Parathyroid adenoma (tissue), 2 donors: ENCODE results near the gene BOD1.

Source experiments
- H2AFZ ChIP-seq: fragments of 300-600 bp; sonication (generic); one replicate; pipeline ENCODE4 v1.7.0; 2017; ENCODE audit warnings: antibody characterized with exemption, mild to moderate bottlenecking
- H3K27ac ChIP-seq: fragments of 300-600 bp; sonication (generic); one replicate; pipeline ENCODE4 v1.7.0; 2017
- H3K27me3 ChIP-seq: fragments of 300-600 bp; sonication (generic); one replicate; pipeline ENCODE4 v1.7.0; 2017; ENCODE audit warnings: low read length; ENCODE audit not compliant: control insufficient read depth, insufficient read depth
- H3K36me3 ChIP-seq: fragments of 300-600 bp; sonication (generic); one replicate; pipeline ENCODE4 v1.7.0; 2017; ENCODE audit warnings: low read length; ENCODE audit not compliant: control insufficient read depth, insufficient read depth
- H3K4me1 ChIP-seq: fragments of 300-600 bp; sonication (generic); one replicate; pipeline ENCODE4 v1.7.0; 2017; ENCODE audit warnings: control low read depth
- H3K4me2 ChIP-seq: fragments of 300-600 bp; sonication (generic); one replicate; pipeline ENCODE4 v1.7.0; 2017; ENCODE audit warnings: low read length
- H3K4me3 ChIP-seq: fragments of 300-600 bp; sonication (generic); one replicate; pipeline ENCODE4 v1.7.0; 2017; ENCODE audit warnings: low read depth, low read length
- H3K79me2 ChIP-seq: fragments of 300-600 bp; sonication (generic); one replicate; pipeline ENCODE4 v1.7.0; 2017; ENCODE audit warnings: control low read depth
- H3K9ac ChIP-seq: fragments of 300-600 bp; sonication (generic); one replicate; pipeline ENCODE4 v1.7.0; 2017; ENCODE audit warnings: mild to moderate bottlenecking
- H3K9me3 ChIP-seq: fragments of 300-600 bp; sonication (generic); one replicate; pipeline ENCODE4 v1.7.0; 2017; ENCODE audit warnings: low read length; ENCODE audit not compliant: control insufficient read depth
- TF ChIP-seq, protein P1 (sequence below): fragments of 300-600 bp; sonication (generic); IDR thresholded peaks from one replicate; pipeline ENCODE4 v1.7.0; 2017; ENCODE audit warnings: antibody characterized with exemption, mild to moderate bottlenecking
- donor health status: primary hyperparathyroidism.

BOD1 gene

DNA sequence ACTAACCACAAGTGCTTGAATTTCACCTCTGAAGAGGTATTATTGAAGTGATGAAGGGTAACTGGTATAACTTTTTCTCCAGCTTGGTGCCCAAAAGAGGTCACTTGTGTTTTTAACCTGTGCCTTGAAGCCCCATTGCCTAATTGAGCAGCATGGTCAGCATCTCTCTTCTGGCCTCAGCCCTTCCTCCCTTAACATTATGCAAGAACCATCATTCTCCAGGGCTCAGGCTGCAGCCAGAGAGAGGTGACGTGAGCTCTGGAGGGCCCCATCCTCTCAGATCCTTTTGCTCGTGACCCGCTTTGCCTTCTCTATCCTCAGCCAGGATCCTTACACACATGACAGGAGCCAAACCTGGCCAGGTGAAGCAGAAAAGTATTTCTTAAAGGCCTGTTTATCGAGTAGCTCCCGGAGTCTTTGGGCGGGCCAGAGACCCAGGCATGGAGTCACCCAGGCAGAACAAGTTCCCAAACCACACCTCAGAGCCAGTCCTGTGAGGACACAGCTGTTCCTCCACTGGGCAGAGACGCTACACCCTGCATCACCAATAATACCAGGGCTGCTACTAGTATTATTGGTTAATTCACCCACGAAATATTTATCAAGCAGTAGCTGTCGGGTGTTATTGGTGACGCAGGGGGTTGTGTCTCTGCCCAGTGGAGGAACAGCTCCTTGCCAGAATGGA lies 29.6 kb upstream of the BOD1 start:
- H3K27ac ChIP-seq, result peak overlapping the region; percentile 90
- H2AFZ ChIP-seq, result peak overlapping the region; percentile 82
- TF ChIP-seq, protein P1, sequence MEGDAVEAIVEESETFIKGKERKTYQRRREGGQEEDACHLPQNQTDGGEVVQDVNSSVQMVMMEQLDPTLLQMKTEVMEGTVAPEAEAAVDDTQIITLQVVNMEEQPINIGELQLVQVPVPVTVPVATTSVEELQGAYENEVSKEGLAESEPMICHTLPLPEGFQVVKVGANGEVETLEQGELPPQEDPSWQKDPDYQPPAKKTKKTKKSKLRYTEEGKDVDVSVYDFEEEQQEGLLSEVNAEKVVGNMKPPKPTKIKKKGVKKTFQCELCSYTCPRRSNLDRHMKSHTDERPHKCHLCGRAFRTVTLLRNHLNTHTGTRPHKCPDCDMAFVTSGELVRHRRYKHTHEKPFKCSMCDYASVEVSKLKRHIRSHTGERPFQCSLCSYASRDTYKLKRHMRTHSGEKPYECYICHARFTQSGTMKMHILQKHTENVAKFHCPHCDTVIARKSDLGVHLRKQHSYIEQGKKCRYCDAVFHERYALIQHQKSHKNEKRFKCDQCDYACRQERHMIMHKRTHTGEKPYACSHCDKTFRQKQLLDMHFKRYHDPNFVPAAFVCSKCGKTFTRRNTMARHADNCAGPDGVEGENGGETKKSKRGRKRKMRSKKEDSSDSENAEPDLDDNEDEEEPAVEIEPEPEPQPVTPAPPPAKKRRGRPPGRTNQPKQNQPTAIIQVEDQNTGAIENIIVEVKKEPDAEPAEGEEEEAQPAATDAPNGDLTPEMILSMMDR, result no peak
- no peaks in the 10 kb centered on the region for H3K9me3 ChIP-seq
- H3K9ac ChIP-seq, result peak overlapping the region; percentile 7
- no peak overlapping the region for H3K4me3 ChIP-seq
- H3K4me1 ChIP-seq, result peaks cover 54% of the 10 kb centered on the region
- H3K27me3 ChIP-seq, result no peaks in the 10 kb centered on the region
- H3K36me3 ChIP-seq, result no peaks in the 10 kb centered on the region
- H3K4me2 ChIP-seq, result no peak overlapping the region
- H3K79me2 ChIP-seq, result no peaks in the 10 kb centered on the region

DNA sequence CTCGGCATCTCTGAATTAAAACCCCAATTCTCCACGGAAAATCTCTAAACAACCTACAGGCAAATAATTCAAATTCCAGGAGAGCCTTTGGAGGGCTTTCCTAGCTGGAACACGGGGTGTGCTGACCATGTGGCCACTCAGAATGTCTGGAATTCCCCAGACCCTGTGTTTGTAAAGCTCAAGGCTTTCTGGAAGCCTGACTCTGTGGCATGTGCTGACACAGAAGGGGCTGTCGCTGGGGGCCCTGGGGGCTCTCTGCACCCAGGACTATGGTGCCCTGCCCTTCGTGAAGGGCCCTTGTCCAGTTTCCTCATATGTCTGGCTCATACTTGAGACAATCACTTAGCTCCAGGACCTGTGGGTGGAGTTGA lies 29.0 kb upstream of the BOD1 start:
- H3K27ac ChIP-seq, result peak overlapping the region; percentile 90

DNA sequence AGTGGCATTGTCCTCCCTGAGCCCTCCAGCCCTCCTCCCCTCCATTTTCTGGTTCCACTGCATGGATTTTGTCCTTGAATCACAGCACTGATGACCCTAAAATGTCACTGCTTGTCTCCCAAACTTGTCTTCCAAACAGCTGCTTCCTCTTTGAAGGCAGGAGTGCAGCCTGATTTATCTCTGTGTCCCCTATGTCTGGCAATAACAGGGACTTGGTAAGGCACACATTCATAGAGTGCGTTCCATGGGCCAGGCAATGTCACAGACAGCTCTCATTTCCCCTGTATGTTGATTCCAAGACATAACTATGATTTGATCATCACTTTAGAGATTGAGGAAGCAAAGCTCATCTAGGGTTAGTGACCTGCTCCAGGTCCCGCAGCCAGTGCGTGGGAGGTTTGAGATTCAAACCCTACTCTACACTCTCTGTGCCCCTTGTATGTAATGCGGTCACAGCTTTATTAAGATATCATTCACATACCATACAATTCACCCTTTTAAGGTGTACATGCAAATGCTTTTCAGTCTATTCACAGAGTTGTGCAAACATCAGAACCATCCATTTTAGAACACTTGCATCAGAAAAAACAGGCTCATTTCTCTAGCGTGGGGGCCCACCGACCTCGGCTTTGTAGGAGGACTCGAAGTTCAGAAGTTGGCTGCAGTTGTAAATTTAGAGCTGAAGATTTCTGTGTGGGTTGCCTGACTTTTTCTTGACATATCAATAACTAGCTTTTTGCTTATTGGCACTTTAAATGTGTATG lies 28.4 kb upstream of the BOD1 start:
- H3K79me2 ChIP-seq, result no peaks in the 10 kb centered on the region
- H2AFZ ChIP-seq, result peak overlapping the region; percentile 82
- no peak overlapping the region for H3K4me3 ChIP-seq
- no peak overlapping the region for H3K9ac ChIP-seq
- no peak overlapping the region for H3K4me2 ChIP-seq
- H3K9me3 ChIP-seq, result no peaks in the 10 kb centered on the region
- no peaks in the 10 kb centered on the region for H3K27me3 ChIP-seq
- peaks cover 66% of the 10 kb centered on the region for H3K4me1 ChIP-seq
- H3K36me3 ChIP-seq, result no peaks in the 10 kb centered on the region
- peak overlapping the region; percentile 90 for H3K27ac ChIP-seq
- TF ChIP-seq, protein P1, result no peak

More for the DNA sequence above, 29.0 kb upstream of the BOD1 start:
- Histone ChIP-seq H3K9ac (no peak overlapping the region), H3K4me3 (no peak overlapping the region), H3K27me3 (no peaks in the 10 kb centered on the region), H3K79me2 (no peaks in the 10 kb centered on the region), H3K4me1 (peaks cover 60% of the 10 kb centered on the region), H3K36me3 (no peaks in the 10 kb centered on the region), H2AFZ (peak overlapping the region; percentile 82), H3K4me2 (no peak overlapping the region), H3K9me3 (no peaks in the 10 kb centered on the region)
- TF ChIP-seq, protein P1, result no peak

DNA sequence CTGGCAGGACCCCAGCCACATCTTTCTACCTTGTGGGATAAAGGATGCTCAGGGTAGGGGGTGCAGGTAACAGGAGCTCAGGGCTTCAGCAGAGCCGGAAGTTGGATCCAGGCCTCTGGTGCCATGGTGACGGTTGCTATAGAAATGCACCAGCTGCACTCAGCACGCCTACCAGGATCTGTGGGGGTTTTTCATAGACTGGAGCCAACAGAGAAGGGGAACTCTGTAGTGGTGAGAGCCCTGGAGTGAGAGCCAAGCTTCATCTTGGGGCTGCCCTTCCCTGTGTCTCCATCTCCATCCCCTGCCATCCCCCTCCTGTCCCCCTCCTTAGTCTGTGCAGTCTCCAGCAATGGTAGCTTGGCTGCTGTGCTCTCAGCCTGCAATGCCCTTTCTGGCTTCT lies 27.5 kb upstream of the BOD1 start:
- TF ChIP-seq, protein P1, result no peak

More for the DNA sequence above, 27.5 kb upstream of the BOD1 start:
- Histone ChIP-seq H3K4me3 (no peak overlapping the region), H3K9me3 (no peaks in the 10 kb centered on the region), H3K27me3 (no peaks in the 10 kb centered on the region), H3K9ac (no peak overlapping the region), H3K36me3 (no peaks in the 10 kb centered on the region), H3K4me2 (no peak overlapping the region), H3K79me2 (no peaks in the 10 kb centered on the region), H3K4me1 (peaks cover 75% of the 10 kb centered on the region), H3K27ac (peak overlapping the region; percentile 90), H2AFZ (peak overlapping the region; percentile 13)
